Esophagus muscularis mucosa (tissue), 4 donors: Measurements from ENCODE around the gene KRT75. TPM values are rescaled to one million over a fixed set of nuclear protein-coding genes. Genes with fewer than 3 reads are reported as not detected.

ENCODE experiments used
- DNase-seq: peaks from one replicate; pipeline ENCODE4 v3.0.0-alpha.2; 2017; ENCODE audit errors: extremely low spot score
- H3K27ac ChIP-seq, 4 donors: fragments of 200-600 bp; sonication (generic); replicated peaks in 1 of 4; 1 replicate in 3 of 4; 2 replicates in 1 of 4; pipeline ENCODE4 v1.5.1; 2016 to 2019; ENCODE audit warnings: mild to moderate bottlenecking in 1 of 4
- H3K27me3 ChIP-seq, 4 donors: fragments of 200-600 bp; sonication (generic); one replicate each; pipeline versions ENCODE4 v1.5.1 to v1.6.0; 2016 to 2019
- H3K36me3 ChIP-seq, 4 donors: fragments of 200-600 bp; sonication (generic); one replicate each; pipeline ENCODE4 v1.5.1; 2016 to 2019
- H3K4me1 ChIP-seq, 4 donors: fragments of 200-600 bp; sonication (generic); one replicate each; pipeline ENCODE4 v1.5.1; 2016 to 2019
- H3K4me3 ChIP-seq, 4 donors: fragments of 200-600 bp; sonication (generic); 1 replicate in 2 of 4; 2 replicates in 2 of 4; pipeline ENCODE4 v1.5.1; 2016 to 2019; ENCODE audit warnings: mild to moderate bottlenecking in 4 of 4, moderate library complexity in 1 of 4
- H3K9me3 ChIP-seq, 4 donors: fragments of 200-600 bp; sonication (generic); 1 replicate in 3 of 4; 2 replicates in 1 of 4; pipeline ENCODE4 v1.5.1; 2016 to 2019
- EP300 ChIP-seq: sonication (generic); formaldehyde crosslinking; IDR thresholded peaks from one replicate; pipeline ENCODE4 v1.6.1; 2017; ENCODE audit warnings: antibody characterized with exemption
- POLR2A ChIP-seq: fragments of 450-650 bp; IDR thresholded peaks from one replicate; pipeline ENCODE4 v1.6.1; 2017; ENCODE audit warnings: antibody characterized with exemption, moderate library complexity, mild to moderate bottlenecking, low read depth
- POLR2AphosphoS5 ChIP-seq, 2 donors: sonication (generic); formaldehyde crosslinking; IDR thresholded peaks; one replicate each; pipeline ENCODE4 v1.6.1; 2017; ENCODE audit warnings: antibody characterized with exemption in 2 of 2
- WGBS: methylation state at CpG from one replicate; pipeline ENCODE4 v1.1.5; 2018; 5-methylcytosine and 5-hydroxymethylcytosine counted together
- intact Hi-C: fragments of 100-400 bp; cut with DNase I; formaldehyde crosslinking; loops from one replicate; pipeline ENCODE4 v1.15.1; 2023
- total RNA-seq, 4 donors: library from RNA; depleted of rRNA; stranded (reverse); fragments of >200 nt; gene quantifications; one replicate each; pipeline versions ENCODE4 v1.1.0 to v1.2.1, GENCODE V29; 2016
- TF ChIP-seq, protein P1 (sequence below), 3 experiments: fragments of 200-600 bp in 2 of 3; fragments of 450-650 bp in 1 of 3; sonication (generic) in 2 of 3; IDR thresholded peaks; one replicate each; pipeline ENCODE4 v1.5.1; 2017 to 2019; ENCODE audit warnings: antibody characterized with exemption in 3 of 3, mild to moderate bottlenecking in 2 of 3, moderate library complexity in 1 of 3

The KRT75 gene
- total RNA-seq, 4 donors from 2014 or later, result not detected

DNA sequence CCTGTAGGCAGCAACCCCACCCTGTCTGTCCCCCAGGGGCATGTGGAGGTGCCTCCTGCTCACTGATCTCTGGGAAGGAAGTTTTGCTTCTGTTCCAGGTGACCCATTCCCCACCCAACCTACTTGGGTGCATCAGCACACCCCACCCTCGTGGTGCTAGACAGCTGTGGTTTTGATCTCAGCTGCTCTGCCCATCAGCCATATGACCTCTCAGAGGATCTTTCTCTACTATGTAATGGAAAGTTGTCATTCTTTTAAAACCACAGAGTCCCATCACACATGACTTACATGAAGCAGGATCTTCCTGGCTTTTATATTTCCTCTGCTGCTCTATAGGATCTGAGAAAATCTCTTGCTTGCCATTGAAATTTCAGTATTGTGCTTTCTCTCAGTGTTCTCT lies 14.5 kb downstream of the KRT75 start:
- Histone ChIP-seq H3K4me1 (peaks cover 2 to 36% (median 30%) of the 10 kb centered on the region in 4 donors), H3K9me3 (no peaks in the 10 kb centered on the region), H3K27me3 (no peaks in the 10 kb centered on the region), H3K36me3 (no peaks in the 10 kb centered on the region), H3K27ac (no peak overlapping the region), H3K4me3 (no peak overlapping the region)
- intact Hi-C loops, result no loop called here
- 90% methylated on average over 1 of the region's 1 CpG for WGBS
- TF ChIP-seq POLR2AphosphoS5 (IDR thresholded peaks at IDR 0.05), result no peak
- DNase-seq, result no peak

DNA sequence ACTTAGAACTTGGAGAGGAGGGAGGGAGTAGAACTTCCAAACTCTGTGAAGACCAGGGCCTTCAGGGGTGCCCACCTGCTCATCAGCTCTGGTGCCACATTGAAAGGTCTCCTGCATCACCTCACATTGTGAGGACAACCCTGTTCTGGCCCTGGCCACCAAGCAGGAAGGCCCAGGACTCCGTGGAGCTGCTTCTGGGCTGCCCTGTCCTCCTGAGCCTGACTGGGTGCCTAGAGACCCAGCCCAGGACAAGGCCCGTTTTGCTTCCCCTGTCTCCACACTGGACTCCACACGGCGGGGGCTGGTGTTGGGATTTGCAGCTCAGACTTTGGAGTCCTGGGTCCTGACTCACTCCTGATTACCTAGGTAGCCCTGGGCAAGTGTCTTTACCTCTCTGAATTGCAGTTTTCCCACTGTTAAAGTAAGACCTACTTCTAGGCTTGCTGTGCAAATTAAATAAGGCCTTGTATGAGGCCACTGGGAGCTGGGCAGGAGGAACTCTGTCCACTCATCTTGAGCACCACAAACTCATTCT lies 15.5 kb downstream of the KRT75 start:
- H3K27ac ChIP-seq, result no peak overlapping the region
- no peak overlapping the region for H3K4me3 ChIP-seq
- DNase-seq, result no peak
- intact Hi-C loops, result no loop called here
- H3K9me3 ChIP-seq, result no peaks in the 10 kb centered on the region
- H3K27me3 ChIP-seq, result no peaks in the 10 kb centered on the region
- H3K36me3 ChIP-seq, result no peaks in the 10 kb centered on the region
- TF ChIP-seq, protein P1, sequence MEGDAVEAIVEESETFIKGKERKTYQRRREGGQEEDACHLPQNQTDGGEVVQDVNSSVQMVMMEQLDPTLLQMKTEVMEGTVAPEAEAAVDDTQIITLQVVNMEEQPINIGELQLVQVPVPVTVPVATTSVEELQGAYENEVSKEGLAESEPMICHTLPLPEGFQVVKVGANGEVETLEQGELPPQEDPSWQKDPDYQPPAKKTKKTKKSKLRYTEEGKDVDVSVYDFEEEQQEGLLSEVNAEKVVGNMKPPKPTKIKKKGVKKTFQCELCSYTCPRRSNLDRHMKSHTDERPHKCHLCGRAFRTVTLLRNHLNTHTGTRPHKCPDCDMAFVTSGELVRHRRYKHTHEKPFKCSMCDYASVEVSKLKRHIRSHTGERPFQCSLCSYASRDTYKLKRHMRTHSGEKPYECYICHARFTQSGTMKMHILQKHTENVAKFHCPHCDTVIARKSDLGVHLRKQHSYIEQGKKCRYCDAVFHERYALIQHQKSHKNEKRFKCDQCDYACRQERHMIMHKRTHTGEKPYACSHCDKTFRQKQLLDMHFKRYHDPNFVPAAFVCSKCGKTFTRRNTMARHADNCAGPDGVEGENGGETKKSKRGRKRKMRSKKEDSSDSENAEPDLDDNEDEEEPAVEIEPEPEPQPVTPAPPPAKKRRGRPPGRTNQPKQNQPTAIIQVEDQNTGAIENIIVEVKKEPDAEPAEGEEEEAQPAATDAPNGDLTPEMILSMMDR (IDR thresholded peaks at IDR 0.05), result no peak
- TF ChIP-seq POLR2AphosphoS5 (IDR thresholded peaks at IDR 0.05), result no peak
- peaks cover under 1 to 27% (median 24%) of the 10 kb centered on the region in 4 donors for H3K4me1 ChIP-seq
- 100% methylated on average over 1 of the region's 4 CpGs for WGBS

DNA sequence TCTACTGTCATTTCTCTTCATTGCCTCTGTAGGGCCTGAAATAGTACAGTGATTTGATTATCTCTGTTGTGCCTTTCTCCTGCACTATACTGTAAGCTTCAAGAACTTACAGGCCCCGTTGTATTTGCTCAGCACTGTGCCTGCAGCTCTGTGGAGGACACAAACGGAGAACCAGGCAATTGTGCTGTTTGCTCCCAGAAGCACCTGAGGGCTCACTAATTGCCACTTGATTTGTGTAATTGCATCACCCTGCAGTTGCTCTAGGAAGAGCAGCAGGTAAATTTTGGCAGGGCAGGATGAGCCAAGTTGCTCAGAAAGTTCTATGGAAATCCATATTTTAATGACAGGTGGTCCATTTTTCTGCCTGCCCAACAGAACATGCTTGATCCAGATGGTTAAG lies 16.4 kb downstream of the KRT75 start:
- peak overlapping the region; percentile 57 to 68 (median 64) for H3K27ac ChIP-seq
- H3K27me3 ChIP-seq, result no peaks in the 10 kb centered on the region
- DNase-seq, result no peak
- TF ChIP-seq, protein P1 (IDR thresholded peaks at IDR 0.05), result no peak
- TF ChIP-seq EP300, result no peak
- TF ChIP-seq POLR2AphosphoS5 (IDR thresholded peaks at IDR 0.05), result no peak
- TF ChIP-seq POLR2A, result no peak
- no peaks in the 10 kb centered on the region for H3K9me3 ChIP-seq
- peaks cover 0 to 19% (median 16%) of the 10 kb centered on the region in 4 donors for H3K4me1 ChIP-seq
- no peaks in the 10 kb centered on the region for H3K36me3 ChIP-seq
- H3K4me3 ChIP-seq, result no peak overlapping the region
- intact Hi-C loops, result no loop called here
- WGBS, result 90% methylated on average over 2 of the region's 2 CpGs

DNA sequence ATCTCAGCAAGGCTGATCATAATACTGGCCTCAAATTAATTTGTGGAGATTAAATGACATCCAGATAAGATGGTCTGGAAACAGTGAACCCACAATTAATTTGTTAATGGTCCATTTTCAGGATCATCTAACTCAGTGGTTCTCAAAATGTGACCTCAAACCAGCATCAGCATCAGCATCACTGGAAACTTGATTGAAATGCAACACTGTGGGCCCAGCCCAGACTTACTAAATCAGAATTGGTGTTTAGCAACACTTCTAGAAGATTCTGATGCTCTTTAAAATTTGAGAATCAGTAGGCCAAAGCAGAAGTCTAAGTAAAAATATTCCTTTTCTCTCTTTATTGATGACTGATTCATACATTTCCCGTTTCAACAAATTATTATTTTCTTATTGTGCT lies 17.4 kb downstream of the KRT75 start:
- H3K4me3 ChIP-seq, result no peak overlapping the region
- TF ChIP-seq EP300 (no peak), POLR2AphosphoS5 (IDR thresholded peaks at IDR 0.05) (no peak), POLR2A (no peak)
- TF ChIP-seq, protein P1 (IDR thresholded peaks at IDR 0.05), result no peak
- peak overlapping the region; percentile 57 to 68 (median 64) for H3K27ac ChIP-seq
- DNase-seq, result no peak
- peaks cover 0 to 19% (median 15%) of the 10 kb centered on the region in 4 donors for H3K4me1 ChIP-seq
- H3K36me3 ChIP-seq, result no peaks in the 10 kb centered on the region
- H3K27me3 ChIP-seq, result no peaks in the 10 kb centered on the region
- WGBS, result 79% methylated on average over 1 of the region's 1 CpG
- no peaks in the 10 kb centered on the region for H3K9me3 ChIP-seq
- intact Hi-C loops, result no loop called here

DNA sequence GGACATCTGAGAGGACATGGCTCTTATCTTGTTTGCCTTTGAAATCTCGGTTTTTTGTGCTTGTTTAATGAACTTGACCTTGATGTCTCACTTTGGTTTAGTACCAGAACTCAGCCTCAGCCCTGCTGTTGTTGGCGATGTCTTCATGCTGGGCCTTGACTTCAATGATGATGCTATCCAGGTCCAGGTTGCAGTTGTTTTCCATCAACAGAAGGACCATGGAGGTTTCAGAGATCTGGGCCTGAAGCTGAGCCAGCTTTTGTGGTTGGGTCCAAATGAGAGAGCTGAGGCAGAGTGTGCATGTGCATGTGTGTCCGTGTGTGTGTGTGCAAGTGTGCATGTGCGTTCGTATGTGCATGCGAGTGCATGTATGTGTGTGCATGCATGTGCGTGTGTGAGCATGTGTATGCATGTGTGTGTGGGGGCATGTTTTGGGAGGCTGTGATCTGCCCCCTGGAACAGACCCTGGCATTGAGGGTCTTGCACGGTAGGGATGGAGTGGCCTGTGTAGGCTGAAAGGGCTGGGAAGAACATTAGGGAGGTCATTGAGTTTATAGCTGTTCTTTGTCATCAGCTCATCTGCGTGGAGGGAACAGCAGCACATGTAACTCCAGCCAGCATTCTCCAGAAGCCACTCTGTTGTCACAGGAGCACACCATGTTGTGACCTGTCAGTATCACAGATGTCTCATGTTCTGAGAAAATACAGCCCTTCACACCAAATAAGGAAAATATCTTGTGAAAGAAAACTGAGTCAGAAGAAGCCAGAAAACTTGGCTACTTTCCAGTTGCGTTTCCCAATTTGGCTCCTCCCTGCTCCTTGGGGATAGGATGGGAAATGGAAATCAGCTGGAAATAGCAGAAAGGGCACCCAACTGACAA lies 18.1 kb downstream of the KRT75 start:
- intact Hi-C loops, result no loop called here
- H3K27ac ChIP-seq, result peak overlapping the region; percentile 42 to 65 (median 60)
- TF ChIP-seq POLR2A, result no peak
- TF ChIP-seq, protein P1 (IDR thresholded peaks at IDR 0.05), result no peak
- no peak for TF ChIP-seq EP300
- TF ChIP-seq POLR2AphosphoS5 (IDR thresholded peaks at IDR 0.05), result peak in 1 of 2 donors; percentile 63
- H3K36me3 ChIP-seq, result no peaks in the 10 kb centered on the region
- no peak for DNase-seq
- H3K27me3 ChIP-seq, result no peaks in the 10 kb centered on the region
- no peaks in the 10 kb centered on the region for H3K9me3 ChIP-seq
- WGBS, result 69% methylated on average over 10 of the region's 10 CpGs
- H3K4me3 ChIP-seq, result no peak overlapping the region
- H3K4me1 ChIP-seq, result peaks cover 0 to 22% (median 18%) of the 10 kb centered on the region in 4 donors
